HepG2 (cell line): ENCODE data around the gene GRAP. TPM values are rescaled to one million over a fixed set of nuclear protein-coding genes. Genes with fewer than 3 reads are reported as not detected.

Experiments
- CBFB ChIP-seq: sonication (generic); formaldehyde crosslinking; IDR thresholded peaks from 2 replicates; pipeline ENCODE4 v1.4.0; 2020; ENCODE audit warnings: missing genetic modification reagents
- FOXK1 ChIP-seq: sonication (generic); formaldehyde crosslinking; IDR thresholded peaks from 2 replicates; pipeline ENCODE4 v1.4.0; 2020; ENCODE audit warnings: low read depth, missing genetic modification reagents, borderline replicate concordance
- HCFC1 ChIP-seq: fragments of 150-350 bp; IDR thresholded peaks from 2 replicates; pipeline ENCODE4 v1.6.1; 2014; ENCODE audit warnings: low read depth, low read length
- ISX ChIP-seq: sonication (generic); formaldehyde crosslinking; conservative IDR thresholded peaks from 2 replicates; pipeline ENCODE4 v1.5.0; 2020; ENCODE audit warnings: missing genetic modification reagents
- MYNN ChIP-seq: sonication (generic); formaldehyde crosslinking; IDR thresholded peaks from 2 replicates; pipeline ENCODE4 v1.4.0; 2020; ENCODE audit warnings: mild to moderate bottlenecking, low read depth, missing genetic modification reagents
- NR0B2 ChIP-seq: sonication (generic); formaldehyde crosslinking; IDR thresholded peaks from 2 replicates; pipeline ENCODE4 v1.4.0; 2020; ENCODE audit warnings: mild to moderate bottlenecking, missing genetic modification reagents
- PRMT3 ChIP-seq: sonication (generic); formaldehyde crosslinking; IDR thresholded peaks from 2 replicates; pipeline ENCODE4 v1.8.1; 2022; ENCODE audit warnings: low read depth, mild to moderate bottlenecking, moderate library complexity, missing genetic modification reagents, borderline replicate concordance
- RFX5 ChIP-seq: IDR thresholded peaks from 2 replicates; pipeline ENCODE4 v1.6.1; 2011; ENCODE audit warnings: low read depth, low read length, improper control_type of control experiment
- SMAD1 ChIP-seq: sonication (generic); formaldehyde crosslinking; IDR thresholded peaks from 2 replicates; pipeline ENCODE4 v1.4.0; 2020; ENCODE audit warnings: missing genetic modification reagents, low read depth, mild to moderate bottlenecking, borderline replicate concordance
- SMARCE1 ChIP-seq: fragments of 450-650 bp; IDR thresholded peaks from 2 replicates; pipeline ENCODE4 v1.6.1; 2017; ENCODE audit warnings: borderline replicate concordance
- SP1 ChIP-seq, 2 experiments: fragments of 450-650 bp in 1 of 2; sonication (generic) in 1 of 2; formaldehyde crosslinking in 1 of 2; IDR thresholded peaks; 2 replicates each; pipeline versions ENCODE4 v1.4.0 to v1.6.1; 2016 to 2020; ENCODE audit warnings: missing genetic modification reagents in 1 of 2
- THYN1 ChIP-seq: sonication (generic); formaldehyde crosslinking; IDR thresholded peaks from 2 replicates; pipeline ENCODE4 v1.8.1; 2023; ENCODE audit warnings: low read depth, mild to moderate bottlenecking, moderate library complexity, missing genetic modification reagents, borderline replicate concordance
- TRIM24 ChIP-seq: sonication (generic); formaldehyde crosslinking; IDR thresholded peaks from 2 replicates; pipeline ENCODE4 v1.8.0; 2022; ENCODE audit warnings: mild to moderate bottlenecking, missing genetic modification reagents
- ZNF343 ChIP-seq: sonication (generic); formaldehyde crosslinking; IDR thresholded peaks from 2 replicates; pipeline ENCODE4 v1.4.0; 2020; ENCODE audit warnings: mild to moderate bottlenecking, missing genetic modification reagents
- ZNF430 ChIP-seq: sonication (generic); formaldehyde crosslinking; IDR thresholded peaks from 2 replicates; pipeline ENCODE4 v1.9.0; 2021; ENCODE audit warnings: mild to moderate bottlenecking, missing genetic modification reagents
- ZNF496 ChIP-seq: sonication (generic); formaldehyde crosslinking; IDR thresholded peaks from 2 replicates; pipeline ENCODE4 v1.8.1; 2023; ENCODE audit warnings: mild to moderate bottlenecking, moderate library complexity, missing genetic modification reagents; ENCODE audit not compliant: insufficient replicate concordance
- ZNF550 ChIP-seq: sonication (generic); formaldehyde crosslinking; IDR thresholded peaks from 2 replicates; pipeline ENCODE4 v1.4.0; 2020; ENCODE audit warnings: mild to moderate bottlenecking, missing genetic modification reagents, borderline replicate concordance
- ZNF777 ChIP-seq: sonication (generic); formaldehyde crosslinking; IDR thresholded peaks from 2 replicates; pipeline ENCODE4 v1.4.0; 2020; ENCODE audit warnings: missing genetic modification reagents
- polyA plus RNA-seq, 8 experiments: library from polyadenylated mRNA; depleted of rRNA in 3 of 8; stranded (reverse) in 7 of 8; unstranded in 1 of 8; fragments of >200 nt; fragmentation: Illumina TruSeq in 4 of 8; extraction: Trizol in 4 of 8; gene quantifications; 2 replicates each; pipeline versions ENCODE4 v1.2.1 to v1.2.3, GENCODE V29; 2011 to 2016; ENCODE audit warnings: low read depth in 4 of 8, missing spikeins in 1 of 8, mixed read lengths in 1 of 8; ENCODE audit not compliant: insufficient read depth in 1 of 8
- total RNA-seq, 5 experiments: library from RNA; depleted of rRNA; stranded (reverse); fragments of >200 nt; fragmentation: Illumina TruSeq; extraction: Trizol; gene quantifications; 2 replicates each; pipeline ENCODE4 v1.2.3, GENCODE V29; 2016; ENCODE audit warnings: low read depth in 1 of 5
- TF ChIP-seq, protein P1 (sequence below): sonication (generic); formaldehyde crosslinking; IDR thresholded peaks from 2 replicates; pipeline ENCODE4 v1.5.0; 2020; ENCODE audit warnings: mild to moderate bottlenecking, missing genetic modification reagents, moderate library complexity
- TF ChIP-seq, protein P2 (sequence below): sonication (generic); formaldehyde crosslinking; IDR thresholded peaks from 2 replicates; pipeline ENCODE4 v1.5.1; 2020; ENCODE audit warnings: missing genetic modification reagents, mild to moderate bottlenecking, borderline replicate concordance
- TF ChIP-seq, protein P3 (sequence below): IDR thresholded peaks from 2 replicates; pipeline ENCODE4 v1.6.1; 2016; ENCODE audit warnings: missing compliant biosample characterization, missing genetic modification reagents, borderline replicate concordance
- TF ChIP-seq, protein P4 (sequence below): sonication (generic); formaldehyde crosslinking; IDR thresholded peaks from 2 replicates; pipeline ENCODE4 v1.4.0; 2020; ENCODE audit warnings: missing genetic modification reagents

Gene GRAP
- total and polyA plus RNA-seq, 2 of the 13 experiments (the other 11 are each of a cell fraction or from before 2014, with no cell fraction given): 0.77 to 1.7 TPM

DNA sequence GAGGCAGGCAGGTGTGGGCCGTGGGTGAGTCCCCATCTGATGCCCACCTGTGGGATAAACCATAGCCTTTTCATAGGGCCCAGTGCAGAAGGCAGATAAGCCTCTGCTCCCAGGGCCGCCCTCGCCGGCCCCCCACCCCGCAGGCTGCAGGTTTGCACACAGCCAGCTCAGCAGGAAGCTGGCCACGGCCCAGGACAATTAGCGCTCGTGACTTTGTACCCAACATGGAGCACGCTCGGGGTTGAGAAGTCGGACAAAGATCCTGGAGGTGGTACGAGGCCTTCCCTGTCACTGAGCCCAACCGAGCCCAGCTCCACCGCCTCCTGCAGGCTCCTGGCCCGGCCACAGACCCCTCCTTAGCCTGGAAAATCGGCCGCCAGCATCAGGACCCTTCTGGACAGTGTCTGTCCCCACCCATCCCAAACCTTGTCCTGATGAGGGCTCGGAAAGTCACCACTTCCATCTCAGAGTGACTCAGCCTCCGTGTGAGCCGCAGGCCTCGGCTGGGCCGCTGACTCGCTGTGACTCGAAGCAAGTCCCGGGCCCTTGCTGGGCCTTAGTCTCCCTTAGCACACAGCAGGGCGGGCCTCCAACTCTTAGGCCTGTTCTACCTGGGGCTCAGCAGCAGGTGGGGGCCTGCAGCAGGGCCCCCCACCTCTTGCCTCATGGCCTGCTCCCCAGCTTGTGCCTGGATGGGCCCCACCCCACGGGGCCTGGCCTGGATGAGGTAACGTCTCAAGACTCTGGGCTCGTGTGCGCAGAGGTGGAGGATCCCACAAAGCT, 64.9 kb downstream of the GRAP start (continued):
- TF ChIP-seq, protein P1, sequence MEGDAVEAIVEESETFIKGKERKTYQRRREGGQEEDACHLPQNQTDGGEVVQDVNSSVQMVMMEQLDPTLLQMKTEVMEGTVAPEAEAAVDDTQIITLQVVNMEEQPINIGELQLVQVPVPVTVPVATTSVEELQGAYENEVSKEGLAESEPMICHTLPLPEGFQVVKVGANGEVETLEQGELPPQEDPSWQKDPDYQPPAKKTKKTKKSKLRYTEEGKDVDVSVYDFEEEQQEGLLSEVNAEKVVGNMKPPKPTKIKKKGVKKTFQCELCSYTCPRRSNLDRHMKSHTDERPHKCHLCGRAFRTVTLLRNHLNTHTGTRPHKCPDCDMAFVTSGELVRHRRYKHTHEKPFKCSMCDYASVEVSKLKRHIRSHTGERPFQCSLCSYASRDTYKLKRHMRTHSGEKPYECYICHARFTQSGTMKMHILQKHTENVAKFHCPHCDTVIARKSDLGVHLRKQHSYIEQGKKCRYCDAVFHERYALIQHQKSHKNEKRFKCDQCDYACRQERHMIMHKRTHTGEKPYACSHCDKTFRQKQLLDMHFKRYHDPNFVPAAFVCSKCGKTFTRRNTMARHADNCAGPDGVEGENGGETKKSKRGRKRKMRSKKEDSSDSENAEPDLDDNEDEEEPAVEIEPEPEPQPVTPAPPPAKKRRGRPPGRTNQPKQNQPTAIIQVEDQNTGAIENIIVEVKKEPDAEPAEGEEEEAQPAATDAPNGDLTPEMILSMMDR (CRISPR knock-in tag): peak; percentile 5; the same call in 1 of the 2 replicates
- TF ChIP-seq ZNF430 (CRISPR knock-in tag): no peak
- TF ChIP-seq NR0B2 (CRISPR knock-in tag): no peak
- TF ChIP-seq TRIM24 (CRISPR knock-in tag): no peak
- TF ChIP-seq PRMT3 (CRISPR knock-in tag): no peak
- no peak for TF ChIP-seq ISX
- TF ChIP-seq, protein P2, sequence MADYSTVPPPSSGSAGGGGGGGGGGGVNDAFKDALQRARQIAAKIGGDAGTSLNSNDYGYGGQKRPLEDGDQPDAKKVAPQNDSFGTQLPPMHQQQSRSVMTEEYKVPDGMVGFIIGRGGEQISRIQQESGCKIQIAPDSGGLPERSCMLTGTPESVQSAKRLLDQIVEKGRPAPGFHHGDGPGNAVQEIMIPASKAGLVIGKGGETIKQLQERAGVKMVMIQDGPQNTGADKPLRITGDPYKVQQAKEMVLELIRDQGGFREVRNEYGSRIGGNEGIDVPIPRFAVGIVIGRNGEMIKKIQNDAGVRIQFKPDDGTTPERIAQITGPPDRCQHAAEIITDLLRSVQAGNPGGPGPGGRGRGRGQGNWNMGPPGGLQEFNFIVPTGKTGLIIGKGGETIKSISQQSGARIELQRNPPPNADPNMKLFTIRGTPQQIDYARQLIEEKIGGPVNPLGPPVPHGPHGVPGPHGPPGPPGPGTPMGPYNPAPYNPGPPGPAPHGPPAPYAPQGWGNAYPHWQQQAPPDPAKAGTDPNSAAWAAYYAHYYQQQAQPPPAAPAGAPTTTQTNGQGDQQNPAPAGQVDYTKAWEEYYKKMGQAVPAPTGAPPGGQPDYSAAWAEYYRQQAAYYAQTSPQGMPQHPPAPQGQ (CRISPR knock-in tag): no peak
- no peak for TF ChIP-seq ZNF777 (CRISPR knock-in tag)
- TF ChIP-seq, protein P3, sequence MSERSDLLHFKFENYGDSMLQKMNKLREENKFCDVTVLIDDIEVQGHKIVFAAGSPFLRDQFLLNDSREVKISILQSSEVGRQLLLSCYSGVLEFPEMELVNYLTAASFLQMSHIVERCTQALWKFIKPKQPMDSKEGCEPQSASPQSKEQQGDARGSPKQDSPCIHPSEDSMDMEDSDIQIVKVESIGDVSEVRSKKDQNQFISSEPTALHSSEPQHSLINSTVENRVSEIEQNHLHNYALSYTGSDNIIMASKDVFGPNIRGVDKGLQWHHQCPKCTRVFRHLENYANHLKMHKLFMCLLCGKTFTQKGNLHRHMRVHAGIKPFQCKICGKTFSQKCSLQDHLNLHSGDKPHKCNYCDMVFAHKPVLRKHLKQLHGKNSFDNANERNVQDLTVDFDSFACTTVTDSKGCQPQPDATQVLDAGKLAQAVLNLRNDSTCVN (CRISPR knock-in tag): no peak
- TF ChIP-seq SP1 (IDR thresholded peaks at IDR 0.05): no peak
- no peak for TF ChIP-seq SP1 (CRISPR knock-in tag; IDR thresholded peaks at IDR 0.05)
- no peak for TF ChIP-seq SMARCE1
- TF ChIP-seq THYN1: no peak
- TF ChIP-seq CBFB (CRISPR knock-in tag): no peak
- no peak for TF ChIP-seq ZNF496 (CRISPR knock-in tag)
- no peak for TF ChIP-seq MYNN (CRISPR knock-in tag)
- TF ChIP-seq, protein P4, sequence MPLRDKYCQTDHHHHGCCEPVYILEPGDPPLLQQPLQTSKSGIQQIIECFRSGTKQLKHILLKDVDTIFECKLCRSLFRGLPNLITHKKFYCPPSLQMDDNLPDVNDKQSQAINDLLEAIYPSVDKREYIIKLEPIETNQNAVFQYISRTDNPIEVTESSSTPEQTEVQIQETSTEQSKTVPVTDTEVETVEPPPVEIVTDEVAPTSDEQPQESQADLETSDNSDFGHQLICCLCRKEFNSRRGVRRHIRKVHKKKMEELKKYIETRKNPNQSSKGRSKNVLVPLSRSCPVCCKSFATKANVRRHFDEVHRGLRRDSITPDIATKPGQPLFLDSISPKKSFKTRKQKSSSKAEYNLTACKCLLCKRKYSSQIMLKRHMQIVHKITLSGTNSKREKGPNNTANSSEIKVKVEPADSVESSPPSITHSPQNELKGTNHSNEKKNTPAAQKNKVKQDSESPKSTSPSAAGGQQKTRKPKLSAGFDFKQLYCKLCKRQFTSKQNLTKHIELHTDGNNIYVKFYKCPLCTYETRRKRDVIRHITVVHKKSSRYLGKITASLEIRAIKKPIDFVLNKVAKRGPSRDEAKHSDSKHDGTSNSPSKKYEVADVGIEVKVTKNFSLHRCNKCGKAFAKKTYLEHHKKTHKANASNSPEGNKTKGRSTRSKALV (CRISPR knock-in tag): no peak
- TF ChIP-seq HCFC1: no peak
- no peak for TF ChIP-seq RFX5
- TF ChIP-seq ZNF550 (CRISPR knock-in tag): no peak
- TF ChIP-seq FOXK1 (CRISPR knock-in tag): no peak
- TF ChIP-seq ZNF343 (CRISPR knock-in tag): peak; percentile 61; the same call in 1 of the 2 replicates
- no peak for TF ChIP-seq SMAD1 (CRISPR knock-in tag)
